HG02798 (cell line): ENCODE results near the gene C6orf15.
"Not testable (repeated sequence)": the region's sequence is repeated elsewhere in the genome, so short reads cannot be mapped to it uniquely, and the experiment has no call there.

Experiments used
- ATAC-seq: cut with Tn5 transposase; IDR thresholded peaks from one replicate; pipeline ENCODE4 v1.9.1; 2021; ENCODE audit warnings: mild to moderate bottlenecking; ENCODE audit not compliant: unreplicated experiment, poor library complexity

C6orf15 gene

GRCh38 chr6:31076611-31077010, 35.8 kb downstream of the C6orf15 start:
- no peak for ATAC-seq

- no peak for ATAC-seq
Measured at GRCh38 chr6:31075528-31075927, 36.8 kb downstream of the C6orf15 start.

GRCh38 chr6:31074401-31074800, 38.0 kb downstream of the C6orf15 start:
- no peak for ATAC-seq

- no peak for ATAC-seq
Measured at GRCh38 chr6:31070711-31071197, 41.6 kb downstream of the C6orf15 start.

GRCh38 chr6:31068669-31069340, 43.6 kb downstream of the C6orf15 start:
- peak; percentile 69 for ATAC-seq

- not testable (repeated sequence) for ATAC-seq
Measured at GRCh38 chr6:31067891-31068668, 44.3 kb downstream of the C6orf15 start.

GRCh38 chr6:31067028-31067427, 45.3 kb downstream of the C6orf15 start:
- ATAC-seq = not testable (repeated sequence)

GRCh38 chr6:31065556-31065955, 46.8 kb downstream of the C6orf15 start:
- ATAC-seq = no peak

GRCh38 chr6:31063906-31064435, 48.4 kb downstream of the C6orf15 start:
- ATAC-seq = no peak
